ENCODE data around the gene DHRS3. TPM values are rescaled to one million over a fixed set of nuclear protein-coding genes. Genes with fewer than 3 reads are reported as not detected.

DHRS3 gene
- total and polyA plus RNA-seq, 2 donors (not counting 1 experiment from before 2014, with no cell fraction given) = 0.37 TPM

- Histone ChIP-seq H3K79me2 (ENCODE audit: control insufficient read depth, insufficient read depth, low read length) (no peaks in the 10 kb centered on the region), H2AFZ (ENCODE audit: insufficient read depth, low read depth, low read length, poor library complexity, severe bottlenecking) (no peak overlapping the region), H3K4me1 (ENCODE audit: control insufficient read depth in 2 of 2, insufficient read depth in 2 of 2, low read length in 2 of 2) (peaks cover 29 to 45% of the 10 kb centered on the region in 2 donors), H3K4me3 (ENCODE audit: control extremely low read depth in 1 of 5, extremely low read depth in 1 of 5, insufficient read depth in 1 of 5, low read depth in 2 of 5, low read length in 4 of 5) (no peak overlapping the region), H3K9ac (ENCODE audit: low read length) (no peak overlapping the region), H3K36me3 (replicated peaks in 1 of 2; ENCODE audit: control extremely low read depth in 1 of 2, control insufficient read depth in 1 of 2, extremely low read depth in 1 of 2, insufficient read depth in 2 of 2, low read length in 1 of 2) (no peaks in the 10 kb centered on the region), H4K20me1 (ENCODE audit: control insufficient read depth, insufficient read depth, low read length, poor library complexity, severe bottlenecking) (no peaks in the 10 kb centered on the region), H3K27me3 (replicated peaks in 1 of 4; ENCODE audit: control extremely low read depth in 1 of 4, control insufficient read depth in 3 of 4, insufficient read depth in 4 of 4, low read length in 3 of 4) (peaks cover 0 to 44% (median 11%) of the 10 kb centered on the region in 4 experiments), H3K9me3 (ENCODE audit: control extremely low read depth in 1 of 3, control insufficient read depth in 2 of 3, insufficient read depth in 1 of 3, low read length in 2 of 3) (peaks cover 0 to 6% (median 0%) of the 10 kb centered on the region in 3 donors), H3K4me2 (replicated peaks; ENCODE audit: low read depth, low read length, poor library complexity, severe bottlenecking) (no peak overlapping the region), H3K27ac (ENCODE audit: low read length in 2 of 2) (no peak overlapping the region)
- ATAC-seq (ENCODE audit: low read depth) (no peak), DNase-seq (no peak)
- no peak overlapping the region for H3K27ac Mint-ChIP-seq
- intact Hi-C loops (cut with micrococcal nuclease) = loop anchor here (1.0 kb wide), 2 partner anchors 306 to 348 kb away; no protein-coding TSS in a partner anchor
- POLR2A ChIA-PET = interaction anchor here (0.8 kb wide), 1 partner anchor 823 kb away, joined by 4 read pairs; no protein-coding TSS in a partner anchor
- TF ChIP-seq CTCF (IDR thresholded peaks at IDR 0.05) (no peak), EZH2 (IDR thresholded peaks at IDR 0.05; ENCODE audit: borderline replicate concordance, insufficient read depth, low read depth, low read length, poor library complexity, severe bottlenecking) (no peak)
- H3K9me3 Mint-ChIP-seq (ENCODE audit: insufficient read depth) = no peaks in the 10 kb centered on the region
- peaks cover 39% of the 10 kb centered on the region for H3K4me1 Mint-ChIP-seq
- CTCF ChIA-PET = interaction anchor here (0.6 to 4.2 kb wide), 16 partner anchors 8 to 501 kb away, joined by 3 to 50 read pairs (median 5); no protein-coding TSS in a partner anchor
- peaks cover 51% of the 10 kb centered on the region for H3K27me3 Mint-ChIP-seq
- no peak overlapping the region for H3K4me3 Mint-ChIP-seq
- WGBS (ENCODE audit: insufficient coverage) = 100% methylated on average over 1 of the region's 4 CpGs
Observed at GRCh38 chr1:12620488-12620865, 2.5 kb upstream of the DHRS3 start.

- Mint-ChIP-seq H3K9me3 (ENCODE audit: insufficient read depth) (no peaks in the 10 kb centered on the region), H3K27me3 (peaks cover 54% of the 10 kb centered on the region), H3K27ac (no peak overlapping the region), H3K4me3 (peak overlapping the region; percentile 86), H3K4me1 (peaks cover 42% of the 10 kb centered on the region)
- peaks cover 0 to 6% (median 0%) of the 10 kb centered on the region in 3 donors for H3K9me3 ChIP-seq (ENCODE audit: control extremely low read depth in 1 of 3, control insufficient read depth in 2 of 3, insufficient read depth in 1 of 3, low read length in 2 of 3)
- POLR2A ChIA-PET = interaction anchor here (0.8 kb wide), 1 partner anchor 823 kb away, joined by 4 read pairs; no protein-coding TSS in a partner anchor
- peak overlapping the region; percentile 75 for H2AFZ ChIP-seq (ENCODE audit: insufficient read depth, low read depth, low read length, poor library complexity, severe bottlenecking)
- WGBS (ENCODE audit: insufficient coverage) = 15% methylated on average over 22 of the region's 23 CpGs
- TF ChIP-seq EZH2 (IDR thresholded peaks at IDR 0.05; ENCODE audit: borderline replicate concordance, insufficient read depth, low read depth, low read length, poor library complexity, severe bottlenecking) = no peak
- TF ChIP-seq CTCF (IDR thresholded peaks at IDR 0.05) = peak; percentile 97
- H3K36me3 ChIP-seq (replicated peaks in 1 of 2; ENCODE audit: control extremely low read depth in 1 of 2, control insufficient read depth in 1 of 2, extremely low read depth in 1 of 2, insufficient read depth in 2 of 2, low read length in 1 of 2) = no peaks in the 10 kb centered on the region
- H3K4me3 ChIP-seq (ENCODE audit: control extremely low read depth in 1 of 5, extremely low read depth in 1 of 5, insufficient read depth in 1 of 5, low read depth in 2 of 5, low read length in 4 of 5) = peak overlapping the region in 3 of 5 experiments; percentile 57 to 71 (median 60)
- intact Hi-C loops (cut with micrococcal nuclease) = loop anchor here (1.0 kb wide), 2 partner anchors 306 to 348 kb away; no protein-coding TSS in a partner anchor
- peak; percentile 76 for ATAC-seq (ENCODE audit: low read depth)
- H3K9ac ChIP-seq (ENCODE audit: low read length) = peak overlapping the region; percentile 63
- peaks cover 29 to 46% of the 10 kb centered on the region in 2 donors for H3K4me1 ChIP-seq (ENCODE audit: control insufficient read depth in 2 of 2, insufficient read depth in 2 of 2, low read length in 2 of 2)
- no peak overlapping the region for H3K27ac ChIP-seq (ENCODE audit: low read length in 2 of 2)
- peak overlapping the region; percentile 92 for H3K4me2 ChIP-seq (replicated peaks; ENCODE audit: low read depth, low read length, poor library complexity, severe bottlenecking)
- H3K27me3 ChIP-seq (replicated peaks in 1 of 4; ENCODE audit: control extremely low read depth in 1 of 4, control insufficient read depth in 3 of 4, insufficient read depth in 4 of 4, low read length in 3 of 4) = peaks cover 0 to 50% (median 11%) of the 10 kb centered on the region in 4 experiments
- no peaks in the 10 kb centered on the region for H4K20me1 ChIP-seq (ENCODE audit: control insufficient read depth, insufficient read depth, low read length, poor library complexity, severe bottlenecking)
- no peaks in the 10 kb centered on the region for H3K79me2 ChIP-seq (ENCODE audit: control insufficient read depth, insufficient read depth, low read length)
- CTCF ChIA-PET = interaction anchor here (0.6 to 4.2 kb wide), 17 partner anchors 9 to 500 kb away, joined by 3 to 50 read pairs (median 4); no protein-coding TSS in a partner anchor
- peak; percentile 77 for DNase-seq
Observed at GRCh38 chr1:12619792-12620487, 1.9 kb upstream of the DHRS3 start.

All from B cell (primary cell).